Left ventricle myocardium inferior (tissue), 1 donor: ENCODE results near the gene XPNPEP2. TPM values are rescaled to one million over a fixed set of nuclear protein-coding genes. Genes with fewer than 3 reads are reported as not detected.

Experiments
- DNase-seq: peaks from one replicate; pipeline ENCODE4 v3.0.0-alpha.2; 2020
- H3K27ac ChIP-seq: fragments of 200-600 bp; replicated peaks from 2 replicates; pipeline ENCODE4 v1.8.0; 2021
- H3K27me3 ChIP-seq: fragments of 200-600 bp; 2 replicates; pipeline ENCODE4 v1.8.0; 2021; ENCODE audit warnings: low read depth
- H3K36me3 ChIP-seq: fragments of 200-600 bp; 2 replicates; pipeline ENCODE4 v1.8.0; 2021
- H3K4me1 ChIP-seq: fragments of 200-600 bp; 2 replicates; pipeline ENCODE4 v1.8.0; 2021
- H3K4me3 ChIP-seq: fragments of 200-600 bp; 2 replicates; pipeline ENCODE4 v1.8.0; 2021; ENCODE audit warnings: mild to moderate bottlenecking, moderate library complexity
- H3K9me3 ChIP-seq: fragments of 200-600 bp; replicated peaks from 2 replicates; pipeline ENCODE4 v1.8.0; 2021
- CTCF ChIP-seq: fragments of 200-600 bp; IDR thresholded peaks from 2 replicates; pipeline ENCODE4 v1.8.0; 2021; ENCODE audit warnings: antibody characterized with exemption, mild to moderate bottlenecking, borderline replicate concordance
- intact Hi-C: fragments of 100-400 bp; cut with micrococcal nuclease; formaldehyde crosslinking; loops from one replicate; pipeline ENCODE4 v1.11.0; 2022
- total RNA-seq: library from RNA; stranded (reverse); fragmentation: NEBNext Ultra II Directional; extraction: Animal tissue kit (Norgen Biotek cat#: 25700); gene quantifications from one replicate; pipeline ENCODE4 v1.2.1, GENCODE V29; 2021
- donor health status: DM: no; HTN: yes; CAD: no; lungs with severe emphysema.

XPNPEP2 gene
- total RNA-seq, 1 donor from 2014 or later, result 1.3 TPM

GRCh38 chrX:129724754-129725153 lies 14.0 kb upstream of the XPNPEP2 start:
- intact Hi-C loops, result no loop called here
- no peak for DNase-seq
- no peaks in the 10 kb centered on the region for H3K4me1 ChIP-seq

GRCh38 chrX:129726307-129727111 lies 12.3 kb upstream of the XPNPEP2 start:
- DNase-seq, result peak; percentile 46
- no peak overlapping the region for H3K27ac ChIP-seq
- H3K4me1 ChIP-seq, result no peaks in the 10 kb centered on the region
- intact Hi-C loops, result no loop called here
- TF ChIP-seq CTCF, result peak; percentile 77
- no peaks in the 10 kb centered on the region for H3K36me3 ChIP-seq
- H3K4me3 ChIP-seq, result no peak overlapping the region
- H3K9me3 ChIP-seq, result no peaks in the 10 kb centered on the region
- no peaks in the 10 kb centered on the region for H3K27me3 ChIP-seq

More at GRCh38 chrX:129724754-129725153, 14.0 kb upstream of the XPNPEP2 start:
- no peak for TF ChIP-seq CTCF
- no peak overlapping the region for H3K27ac ChIP-seq
- H3K9me3 ChIP-seq, result no peaks in the 10 kb centered on the region
- no peaks in the 10 kb centered on the region for H3K27me3 ChIP-seq
- no peak overlapping the region for H3K4me3 ChIP-seq
- H3K36me3 ChIP-seq, result no peaks in the 10 kb centered on the region

GRCh38 chrX:129728061-129728460 lies 10.7 kb upstream of the XPNPEP2 start:
- DNase-seq, result no peak
- H3K9me3 ChIP-seq, result no peaks in the 10 kb centered on the region
- H3K27ac ChIP-seq, result no peak overlapping the region
- H3K4me3 ChIP-seq, result no peak overlapping the region
- intact Hi-C loops, result no loop called here
- no peaks in the 10 kb centered on the region for H3K36me3 ChIP-seq
- H3K27me3 ChIP-seq, result no peaks in the 10 kb centered on the region
- TF ChIP-seq CTCF, result no peak
- no peaks in the 10 kb centered on the region for H3K4me1 ChIP-seq

- no peaks in the 10 kb centered on the region for H3K36me3 ChIP-seq
- no peak for TF ChIP-seq CTCF
- H3K9me3 ChIP-seq, result no peaks in the 10 kb centered on the region
- H3K4me3 ChIP-seq, result no peak overlapping the region
- no peak overlapping the region for H3K27ac ChIP-seq
- no peak for DNase-seq
- intact Hi-C loops, result no loop called here
- H3K27me3 ChIP-seq, result no peaks in the 10 kb centered on the region
- no peaks in the 10 kb centered on the region for H3K4me1 ChIP-seq
Measured at GRCh38 chrX:129731228-129731627, 7.6 kb upstream of the XPNPEP2 start.

GRCh38 chrX:129732857-129733256 lies 5.9 kb upstream of the XPNPEP2 start:
- Histone ChIP-seq H3K9me3 (no peaks in the 10 kb centered on the region), H3K27ac (no peak overlapping the region), H3K4me1 (no peaks in the 10 kb centered on the region), H3K27me3 (no peaks in the 10 kb centered on the region), H3K4me3 (no peak overlapping the region), H3K36me3 (no peaks in the 10 kb centered on the region)
- no peak for DNase-seq
- intact Hi-C loops, result no loop called here
- no peak for TF ChIP-seq CTCF
